ENCODE results near the gene SPNS3. TPM values are rescaled to one million over a fixed set of nuclear protein-coding genes. Genes with fewer than 3 reads are reported as not detected.

The SPNS3 gene, protein sequence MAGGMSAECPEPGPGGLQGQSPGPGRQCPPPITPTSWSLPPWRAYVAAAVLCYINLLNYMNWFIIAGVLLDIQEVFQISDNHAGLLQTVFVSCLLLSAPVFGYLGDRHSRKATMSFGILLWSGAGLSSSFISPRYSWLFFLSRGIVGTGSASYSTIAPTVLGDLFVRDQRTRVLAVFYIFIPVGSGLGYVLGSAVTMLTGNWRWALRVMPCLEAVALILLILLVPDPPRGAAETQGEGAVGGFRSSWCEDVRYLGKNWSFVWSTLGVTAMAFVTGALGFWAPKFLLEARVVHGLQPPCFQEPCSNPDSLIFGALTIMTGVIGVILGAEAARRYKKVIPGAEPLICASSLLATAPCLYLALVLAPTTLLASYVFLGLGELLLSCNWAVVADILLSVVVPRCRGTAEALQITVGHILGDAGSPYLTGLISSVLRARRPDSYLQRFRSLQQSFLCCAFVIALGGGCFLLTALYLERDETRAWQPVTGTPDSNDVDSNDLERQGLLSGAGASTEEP
- total RNA-seq = 1 to 10 TPM; 1.8 to 1.9 TPM
- 2.9 to 3.7 reads per million in 2 donors for total RNA-seq

DNA sequence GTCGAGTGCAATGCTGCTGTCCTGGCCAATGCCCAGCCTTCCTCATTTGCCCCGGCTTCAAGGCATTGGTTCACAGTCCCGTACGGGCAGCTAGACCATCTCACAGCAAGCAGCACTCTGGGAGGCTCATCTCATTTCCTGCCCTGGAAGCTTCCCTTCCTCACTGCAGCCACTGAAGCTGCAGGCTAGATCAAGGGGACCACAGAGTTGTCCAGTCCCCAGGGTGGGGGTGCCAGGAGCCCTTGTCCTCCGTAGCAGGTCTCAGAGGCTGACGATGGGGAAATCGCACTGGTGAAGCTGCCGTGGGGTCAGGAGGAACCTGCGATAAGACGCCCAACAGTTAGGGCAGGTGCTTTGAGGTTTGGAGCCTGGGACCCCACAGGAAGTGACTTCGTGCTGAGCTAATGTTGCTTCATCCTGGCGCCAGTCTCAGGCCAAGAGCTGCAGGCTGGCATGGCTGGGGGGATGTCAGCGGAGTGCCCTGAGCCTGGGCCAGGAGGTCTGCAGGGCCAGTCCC, at the start of gene SPNS3:
Gene SPNS3 (plus strand): TSS at position 426 of the 517 bp plus-strand sequence. CDS start 28 bp downstream, at position 454.
- peaks cover 14% of the 10 kb centered on the region for H3K4me1 Mint-ChIP-seq
- H3K9me3 ChIP-seq (ENCODE audit: control insufficient read depth, low read length, poor library complexity, severe bottlenecking) = no peaks in the 10 kb centered on the region
- peaks cover under 1% of the 10 kb centered on the region for H3K36me3 Mint-ChIP-seq (ENCODE audit: low read depth)
- no peak within 1 kb of the TSS for H3K27ac Mint-ChIP-seq
- H3K4me3 Mint-ChIP-seq = peak within 1 kb of the TSS; percentile 50
- DNase-seq (no peak), ATAC-seq (peak; percentile 48)
- H3K27me3 Mint-ChIP-seq = peaks cover 6% of the 10 kb centered on the region

DNA sequence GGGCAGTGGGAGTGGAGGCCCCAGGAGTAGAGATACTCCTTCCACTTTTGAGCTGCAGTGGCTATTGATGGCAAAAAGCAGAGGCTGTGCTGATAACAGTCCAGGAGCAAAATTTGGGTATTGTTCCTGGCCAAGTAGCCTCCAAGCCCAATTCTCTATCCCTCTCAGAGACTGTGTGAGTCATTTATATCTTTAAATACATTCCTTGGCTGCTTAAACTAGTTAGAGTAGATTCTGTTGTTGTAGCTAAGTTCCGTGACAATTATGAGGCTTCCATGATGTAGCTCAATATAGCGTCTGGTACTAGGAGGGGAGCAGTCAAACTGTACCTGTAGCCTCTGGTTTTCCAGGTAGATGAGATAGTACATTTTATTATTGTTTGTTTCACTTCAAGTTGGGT, 47.3 kb upstream of the SPNS3 start:
- Mint-ChIP-seq H3K27me3 (no peaks in the 10 kb centered on the region), H3K27ac (no peak overlapping the region), H3K4me1 (peaks cover 6% of the 10 kb centered on the region), H3K4me3 (no peak overlapping the region), H3K36me3 (ENCODE audit: low read depth) (peaks cover 2% of the 10 kb centered on the region)
- DNase-seq (no peak), ATAC-seq (no peak)
- no peaks in the 10 kb centered on the region for H3K9me3 ChIP-seq (ENCODE audit: control insufficient read depth, low read length, poor library complexity, severe bottlenecking)

DNA sequence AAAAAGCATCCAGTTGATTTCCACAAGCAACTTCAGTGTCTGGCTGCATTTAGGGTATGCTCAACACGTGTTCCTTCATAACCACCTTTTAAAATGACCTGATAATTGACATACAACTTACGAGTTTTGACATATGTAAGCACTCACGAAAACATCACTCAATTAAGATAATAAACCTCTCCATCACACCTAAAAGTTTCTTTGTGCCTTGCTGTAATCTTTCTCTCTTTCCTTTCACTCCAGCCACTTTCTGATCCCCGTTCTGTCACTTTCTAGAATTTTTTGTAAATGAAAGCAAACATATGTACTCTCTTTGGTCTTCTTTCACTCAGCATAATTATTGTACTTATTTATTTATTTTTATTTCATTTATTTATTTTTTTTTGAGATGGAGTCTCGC, 46.6 kb upstream of the SPNS3 start:
- no peak for ATAC-seq

DNA sequence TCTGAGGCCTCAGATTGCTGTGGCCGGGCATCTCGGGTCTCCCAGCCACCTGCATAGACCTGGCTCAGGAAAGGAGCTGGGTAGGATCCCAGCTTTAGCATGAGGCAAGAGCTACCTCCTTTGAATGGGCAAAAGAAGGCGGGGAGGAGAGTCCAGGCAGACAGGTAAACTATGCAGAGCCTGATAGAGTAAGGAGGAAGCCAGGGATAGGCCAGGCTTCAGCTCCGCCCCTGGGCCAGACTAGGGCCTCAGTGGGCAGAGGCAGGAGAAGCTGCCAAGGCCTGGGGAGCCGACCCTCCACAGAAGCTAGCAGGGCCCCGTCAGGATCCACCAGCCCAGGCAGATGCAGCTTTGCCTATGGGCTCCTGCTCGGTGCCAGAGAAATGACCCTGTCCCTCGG, 44.7 kb upstream of the SPNS3 start:
- H3K9me3 ChIP-seq (ENCODE audit: control insufficient read depth, low read length, poor library complexity, severe bottlenecking) = no peaks in the 10 kb centered on the region
- DNase-seq = no peak
- no peak for ATAC-seq
- Mint-ChIP-seq H3K4me1 (peaks cover 5% of the 10 kb centered on the region), H3K4me3 (no peak overlapping the region), H3K27me3 (no peaks in the 10 kb centered on the region), H3K27ac (no peak overlapping the region), H3K36me3 (ENCODE audit: low read depth) (peaks cover 2% of the 10 kb centered on the region)

More for the DNA sequence above, 46.6 kb upstream of the SPNS3 start:
- H3K9me3 ChIP-seq (ENCODE audit: control insufficient read depth, low read length, poor library complexity, severe bottlenecking) = no peaks in the 10 kb centered on the region
- H3K36me3 Mint-ChIP-seq (ENCODE audit: low read depth) = peaks cover 2% of the 10 kb centered on the region
- no peaks in the 10 kb centered on the region for H3K27me3 Mint-ChIP-seq
- peaks cover 6% of the 10 kb centered on the region for H3K4me1 Mint-ChIP-seq
- H3K4me3 Mint-ChIP-seq = no peak overlapping the region
- DNase-seq = no peak
- no peak overlapping the region for H3K27ac Mint-ChIP-seq

DNA sequence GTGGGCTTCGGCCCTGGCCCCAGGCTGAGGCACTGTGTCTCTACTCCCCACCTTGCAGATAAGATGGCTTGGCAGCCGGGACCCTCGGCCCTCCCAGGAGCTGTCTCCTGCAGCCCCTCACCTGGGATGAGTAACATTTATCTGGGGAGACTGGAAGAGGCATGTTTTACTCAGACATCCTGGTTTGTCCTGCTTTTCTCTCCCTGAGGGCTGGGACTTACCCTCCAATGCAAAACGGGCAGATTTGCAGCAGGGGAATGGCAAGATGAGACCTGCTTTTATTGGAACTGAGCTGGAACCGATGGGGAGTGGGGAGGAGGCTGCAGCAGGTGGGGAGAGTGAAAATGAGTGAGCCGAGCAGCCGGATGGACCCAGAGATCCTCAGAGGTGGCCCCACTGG, 39.9 kb upstream of the SPNS3 start:
- H3K27me3 Mint-ChIP-seq = no peaks in the 10 kb centered on the region
- H3K36me3 Mint-ChIP-seq (ENCODE audit: low read depth) = no peaks in the 10 kb centered on the region

DNA sequence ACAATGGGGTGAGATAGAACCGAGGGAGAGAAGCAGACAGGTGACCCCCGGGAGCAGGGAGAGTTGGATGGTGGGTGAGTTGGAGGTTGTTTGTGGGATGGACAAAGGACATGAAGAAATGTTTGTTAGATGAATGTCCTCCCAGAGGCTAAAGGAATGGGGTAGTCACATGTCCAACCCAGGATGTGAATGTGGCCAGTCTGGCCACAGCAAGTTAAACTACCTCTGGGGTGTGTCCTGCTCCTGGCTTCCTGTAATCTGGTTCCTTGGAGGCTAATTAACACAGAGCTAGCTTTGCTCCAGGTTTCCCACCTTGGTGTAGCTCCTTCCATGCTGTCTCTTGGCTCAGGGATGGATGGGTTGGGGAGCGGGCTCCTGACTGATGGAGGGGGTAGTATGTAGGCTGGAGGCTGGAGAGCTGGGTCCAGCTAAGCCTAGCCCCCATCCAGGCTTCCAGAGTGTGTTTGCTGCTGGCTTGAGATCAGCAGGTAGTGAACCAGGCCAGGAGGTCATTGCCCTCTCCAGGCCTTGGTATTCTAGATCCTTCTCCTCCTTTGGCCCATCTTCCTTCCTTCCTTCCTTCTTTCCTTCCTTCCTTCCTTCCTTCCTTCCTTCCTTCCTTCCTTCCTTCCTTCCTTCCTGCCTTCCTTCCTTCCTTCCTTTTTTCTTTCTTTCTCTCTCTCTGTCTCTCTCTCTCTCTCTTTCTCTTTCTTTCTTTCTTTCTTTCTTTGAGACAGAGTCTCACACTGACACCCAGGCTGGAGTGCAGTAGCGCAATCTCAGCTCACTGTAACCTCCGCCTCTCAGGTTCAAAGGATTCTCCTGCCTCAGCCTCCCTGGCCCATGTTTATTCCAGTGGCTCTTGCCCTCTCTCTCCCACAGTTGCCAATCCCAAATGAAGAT, 39.3 kb upstream of the SPNS3 start:
- Mint-ChIP-seq H3K27ac (peak overlapping the region; percentile 39), H3K36me3 (ENCODE audit: low read depth) (no peaks in the 10 kb centered on the region), H3K4me3 (no peak overlapping the region), H3K4me1 (peaks cover 17% of the 10 kb centered on the region), H3K27me3 (no peaks in the 10 kb centered on the region)
- H3K9me3 ChIP-seq (ENCODE audit: control insufficient read depth, low read length, poor library complexity, severe bottlenecking) = no peaks in the 10 kb centered on the region
- DNase-seq (no peak), ATAC-seq (no peak)

More for the DNA sequence above, 39.9 kb upstream of the SPNS3 start:
- Mint-ChIP-seq H3K4me1 (peaks cover 17% of the 10 kb centered on the region), H3K27ac (peak overlapping the region; percentile 39), H3K4me3 (no peak overlapping the region)
- DNase-seq = no peak
- no peak for ATAC-seq
- H3K9me3 ChIP-seq (ENCODE audit: control insufficient read depth, low read length, poor library complexity, severe bottlenecking) = no peaks in the 10 kb centered on the region

DNA sequence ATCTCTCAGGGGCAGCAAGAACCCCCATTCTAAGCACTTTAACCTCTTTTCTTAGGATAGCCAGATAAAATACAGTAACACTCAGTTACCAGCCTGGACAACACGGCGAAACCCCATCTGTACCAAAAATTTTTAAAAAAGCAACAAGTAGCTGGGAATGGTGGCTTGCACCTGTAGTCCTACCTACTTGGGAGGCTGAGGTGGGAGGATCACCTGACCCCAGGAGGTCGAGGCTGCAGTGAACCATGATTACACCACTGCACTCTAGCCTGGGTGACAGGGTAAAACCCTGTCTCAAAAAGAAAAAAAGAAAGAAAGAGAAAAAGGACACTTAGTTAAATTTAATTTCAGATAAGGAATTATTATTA, 38.6 kb upstream of the SPNS3 start:
- H3K36me3 Mint-ChIP-seq (ENCODE audit: low read depth) = no peaks in the 10 kb centered on the region
- H3K4me3 Mint-ChIP-seq = no peak overlapping the region
- H3K27ac Mint-ChIP-seq = no peak overlapping the region
- H3K4me1 Mint-ChIP-seq = peaks cover 17% of the 10 kb centered on the region
- no peaks in the 10 kb centered on the region for H3K9me3 ChIP-seq (ENCODE audit: control insufficient read depth, low read length, poor library complexity, severe bottlenecking)
- DNase-seq (no peak), ATAC-seq (no peak)
- no peaks in the 10 kb centered on the region for H3K27me3 Mint-ChIP-seq

DNA sequence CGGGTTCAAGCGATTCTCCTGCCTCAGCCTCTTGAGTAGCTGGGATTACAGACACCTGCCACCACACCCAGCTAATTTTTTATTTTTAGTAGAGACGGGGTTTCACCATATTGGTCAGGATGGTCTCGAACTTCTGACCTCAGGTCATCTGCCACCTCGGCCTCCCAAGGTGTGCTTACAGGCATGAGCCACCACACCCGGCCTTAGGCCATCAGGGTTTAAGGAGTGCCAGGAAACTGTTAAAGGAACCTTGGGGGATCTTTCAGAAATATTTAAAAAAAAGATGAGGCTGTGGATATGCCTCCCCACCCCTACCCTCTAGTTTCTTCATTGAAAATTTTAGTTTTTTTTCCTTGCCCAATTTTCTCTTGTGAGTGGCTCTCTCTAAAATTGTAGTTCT, 35.9 kb upstream of the SPNS3 start:
- H3K27me3 Mint-ChIP-seq = no peaks in the 10 kb centered on the region
- no peak overlapping the region for H3K27ac Mint-ChIP-seq
- DNase-seq (no peak), ATAC-seq (no peak)
- peaks cover 17% of the 10 kb centered on the region for H3K4me1 Mint-ChIP-seq
- H3K9me3 ChIP-seq (ENCODE audit: control insufficient read depth, low read length, poor library complexity, severe bottlenecking) = no peaks in the 10 kb centered on the region
- H3K4me3 Mint-ChIP-seq = no peak overlapping the region
- H3K36me3 Mint-ChIP-seq (ENCODE audit: low read depth) = no peaks in the 10 kb centered on the region

DNA sequence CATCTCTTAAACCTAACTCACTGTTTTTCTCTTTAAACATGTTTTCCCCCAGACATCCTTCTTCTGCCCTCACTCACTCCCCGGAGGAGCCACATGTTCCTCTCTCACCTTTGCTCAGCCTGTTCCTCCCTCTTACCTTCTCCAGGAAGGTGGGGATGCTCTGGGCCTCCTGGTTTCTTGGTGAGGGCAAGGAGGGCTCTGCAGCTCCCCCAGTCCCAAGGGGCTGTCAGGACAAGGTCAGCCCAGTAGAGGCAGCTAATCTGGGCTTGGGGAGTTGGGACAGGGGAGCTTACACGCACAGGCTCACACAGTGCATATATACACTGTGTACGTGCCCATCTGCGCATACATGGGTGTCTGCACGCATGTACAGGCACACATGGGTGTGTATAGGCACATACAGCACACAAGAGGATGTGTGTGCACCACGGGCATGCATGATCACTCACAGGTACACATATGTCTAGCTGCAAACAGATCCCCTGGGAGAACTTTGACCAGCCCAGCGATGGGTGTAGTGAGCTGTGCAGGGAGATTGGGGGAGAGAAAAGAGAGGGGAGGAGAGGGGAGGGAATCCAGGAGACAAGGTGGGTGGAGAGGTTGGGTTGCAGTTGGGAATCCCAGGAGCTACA, 28.6 kb upstream of the SPNS3 start:
- ATAC-seq (no peak), DNase-seq (no peak)
- Mint-ChIP-seq H3K4me3 (no peak overlapping the region), H3K4me1 (no peaks in the 10 kb centered on the region), H3K27me3 (no peaks in the 10 kb centered on the region), H3K36me3 (ENCODE audit: low read depth) (no peaks in the 10 kb centered on the region), H3K27ac (no peak overlapping the region)
- no peaks in the 10 kb centered on the region for H3K9me3 ChIP-seq (ENCODE audit: control insufficient read depth, low read length, poor library complexity, severe bottlenecking)

DNA sequence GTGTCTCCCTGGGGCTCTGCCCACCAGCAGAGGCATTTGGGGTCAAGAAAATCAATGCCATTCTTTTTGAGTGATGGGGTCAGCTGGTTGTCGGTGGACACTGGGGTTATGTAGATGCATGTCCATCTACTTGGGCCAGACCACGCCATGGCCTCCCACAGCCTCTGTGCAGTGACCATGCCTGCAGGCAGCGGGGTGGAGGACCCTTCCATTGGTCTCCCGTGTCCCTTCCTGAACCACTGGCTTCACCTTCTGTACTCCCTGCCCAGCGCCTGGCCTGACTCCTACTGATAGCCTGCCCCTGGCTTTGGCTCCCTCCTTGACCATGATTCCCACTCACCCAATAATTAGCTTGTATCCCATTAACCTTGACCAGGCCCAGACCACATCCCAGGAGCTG, 28.0 kb upstream of the SPNS3 start:
- Mint-ChIP-seq H3K27ac (no peak overlapping the region), H3K27me3 (no peaks in the 10 kb centered on the region), H3K36me3 (ENCODE audit: low read depth) (no peaks in the 10 kb centered on the region), H3K4me3 (no peak overlapping the region), H3K4me1 (no peaks in the 10 kb centered on the region)
- ATAC-seq (no peak), DNase-seq (no peak)
- no peaks in the 10 kb centered on the region for H3K9me3 ChIP-seq (ENCODE audit: control insufficient read depth, low read length, poor library complexity, severe bottlenecking)

DNA sequence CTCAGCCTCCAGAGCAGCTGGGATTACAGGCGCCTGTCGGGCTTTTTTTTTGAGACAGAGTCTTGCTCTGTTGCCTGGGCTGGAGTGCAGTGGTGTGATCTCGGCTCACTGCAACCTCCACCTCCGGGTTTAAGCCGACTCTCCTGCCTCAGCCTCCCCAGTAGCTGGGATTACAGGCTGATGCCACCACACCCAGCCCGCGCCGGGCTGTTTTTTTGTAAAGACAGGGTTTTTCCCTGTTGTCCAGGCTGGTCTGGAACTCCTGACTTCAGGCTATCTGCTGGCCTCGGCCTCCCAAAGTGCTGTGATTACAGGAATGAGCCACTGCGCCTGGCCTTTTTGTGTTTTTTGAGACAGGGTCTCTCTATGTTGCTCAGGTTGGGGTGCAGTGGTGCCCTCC, 27.4 kb upstream of the SPNS3 start:
- ATAC-seq (no peak), DNase-seq (no peak)
- H3K27me3 Mint-ChIP-seq = no peaks in the 10 kb centered on the region
- H3K4me3 Mint-ChIP-seq = no peak overlapping the region
- no peaks in the 10 kb centered on the region for H3K36me3 Mint-ChIP-seq (ENCODE audit: low read depth)
- no peak overlapping the region for H3K27ac Mint-ChIP-seq
- no peaks in the 10 kb centered on the region for H3K9me3 ChIP-seq (ENCODE audit: control insufficient read depth, low read length, poor library complexity, severe bottlenecking)
- no peaks in the 10 kb centered on the region for H3K4me1 Mint-ChIP-seq

DNA sequence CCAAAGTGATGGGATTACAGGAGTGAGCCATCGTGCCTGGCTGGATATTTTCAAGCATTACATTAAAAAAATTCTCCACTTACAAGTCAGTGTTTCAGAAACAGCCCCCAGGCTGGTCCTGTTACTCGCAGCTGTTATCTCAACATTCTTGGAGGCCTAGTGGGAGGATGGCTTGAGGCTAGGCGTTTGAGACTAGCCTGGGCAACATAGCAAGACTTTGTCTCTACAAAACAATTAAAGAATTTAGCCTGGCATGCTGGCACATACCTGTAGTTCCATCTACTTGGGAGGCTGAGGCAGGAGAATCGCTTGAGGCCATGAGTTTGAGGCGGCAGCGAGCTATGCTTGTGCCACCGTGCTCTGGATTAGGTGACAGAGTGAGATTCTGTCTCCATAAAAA, 26.5 kb upstream of the SPNS3 start:
- H3K36me3 Mint-ChIP-seq (ENCODE audit: low read depth) = no peaks in the 10 kb centered on the region
- no peaks in the 10 kb centered on the region for H3K4me1 Mint-ChIP-seq
- no peak for ATAC-seq
- no peaks in the 10 kb centered on the region for H3K9me3 ChIP-seq (ENCODE audit: control insufficient read depth, low read length, poor library complexity, severe bottlenecking)
- no peak overlapping the region for H3K27ac Mint-ChIP-seq
- DNase-seq = no peak
- H3K27me3 Mint-ChIP-seq = no peaks in the 10 kb centered on the region
- no peak overlapping the region for H3K4me3 Mint-ChIP-seq

DNA sequence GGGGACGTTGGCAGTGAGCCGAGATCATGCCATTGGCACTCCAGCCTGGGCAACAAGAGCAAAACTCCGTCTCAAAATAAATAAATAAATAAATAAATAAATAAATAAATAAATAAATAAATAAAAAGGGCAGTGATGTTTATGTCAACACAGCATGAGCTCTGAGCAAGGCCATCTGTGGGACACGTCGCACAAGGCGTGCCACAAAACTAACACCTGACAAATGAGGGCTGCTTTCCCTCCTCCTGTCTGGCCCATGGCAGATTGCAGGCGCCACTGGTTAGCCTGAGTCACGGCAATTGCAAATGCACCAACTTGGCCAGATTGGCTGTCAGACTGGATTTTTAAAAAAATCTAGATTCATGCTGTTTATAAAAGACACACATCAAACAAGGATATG, 25.9 kb upstream of the SPNS3 start:
- no peak overlapping the region for H3K27ac Mint-ChIP-seq
- peaks cover 1% of the 10 kb centered on the region for H3K4me1 Mint-ChIP-seq
- DNase-seq (no peak), ATAC-seq (no peak)
- H3K27me3 Mint-ChIP-seq = no peaks in the 10 kb centered on the region
- no peaks in the 10 kb centered on the region for H3K36me3 Mint-ChIP-seq (ENCODE audit: low read depth)
- H3K9me3 ChIP-seq (ENCODE audit: control insufficient read depth, low read length, poor library complexity, severe bottlenecking) = no peaks in the 10 kb centered on the region
- no peak overlapping the region for H3K4me3 Mint-ChIP-seq

Measured in T-helper 17 cell (primary cell).